ENCODE measurements around the gene EP300. TPM values are rescaled to one million over a fixed set of nuclear protein-coding genes. Genes with fewer than 3 reads are reported as not detected.
"Not testable (repeated sequence)": the region's sequence is repeated elsewhere in the genome, so short reads cannot be mapped to it uniquely, and the experiment has no call there.

The EP300 gene
- total RNA-seq, 3 donors from 2014 or later: 61.7 to 92.1 (median 88.1) TPM

GRCh38 chr22:41050883-41051282 lies 41.5 kb upstream of the EP300 start:
- DNase-seq (no peak), ATAC-seq (no peak)
- intact Hi-C loops (cut with DNase I, micrococcal nuclease): no loop called here
- TF ChIP-seq CTCF (IDR thresholded peaks at IDR 0.05): no peak
- Histone ChIP-seq H3K4me1 (ENCODE audit: low read depth) (no peaks in the 10 kb centered on the region), H3K36me3 (ENCODE audit: low read depth) (no peaks in the 10 kb centered on the region), H3K4me3 (no peak overlapping the region), H3K9me3 (no peaks in the 10 kb centered on the region)

DNA sequence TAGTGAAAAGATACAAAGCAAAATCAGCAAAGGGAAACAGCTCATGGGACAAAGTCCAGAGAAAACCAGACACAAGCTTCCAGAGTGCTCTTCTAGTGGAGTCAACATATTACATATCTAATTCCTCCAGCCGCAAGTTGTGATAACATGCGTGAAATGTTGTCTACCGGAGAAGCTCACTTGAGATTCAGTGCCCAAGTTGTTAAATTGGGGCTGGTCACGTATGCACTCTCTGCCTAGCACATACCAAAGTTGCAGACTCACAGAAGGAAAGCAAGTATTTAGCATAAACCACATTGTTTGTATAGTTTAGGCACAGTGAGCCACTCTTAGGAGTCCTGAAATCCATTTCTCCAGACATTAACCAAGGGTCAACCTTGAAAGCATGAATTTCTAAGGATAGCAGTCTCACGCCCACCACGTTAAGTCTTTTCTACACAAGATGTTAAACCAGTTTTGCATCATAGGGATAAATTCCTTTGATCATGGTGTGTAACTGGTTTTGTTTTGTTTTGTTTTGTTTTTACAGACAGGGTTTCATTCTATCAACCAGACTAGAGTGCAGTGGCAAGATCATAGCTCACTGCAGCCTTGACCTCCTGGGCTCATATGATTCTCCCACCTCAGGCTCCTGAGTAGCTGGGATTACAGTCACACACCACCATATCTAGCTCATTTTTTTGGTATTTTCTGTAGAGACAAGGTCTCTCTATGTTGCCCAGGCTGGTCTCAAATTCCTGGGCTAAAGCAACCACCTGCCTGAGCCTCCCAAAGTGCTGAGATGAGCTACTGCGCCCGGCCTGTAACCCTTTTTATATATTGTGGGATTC lies 39.5 kb upstream of the EP300 start:
- DNase-seq (no peak), ATAC-seq (no peak)
- no peaks in the 10 kb centered on the region for H3K36me3 ChIP-seq (ENCODE audit: low read depth)
- no peak overlapping the region for H3K4me3 ChIP-seq
- H3K4me1 ChIP-seq (ENCODE audit: low read depth): no peaks in the 10 kb centered on the region
- no peak for TF ChIP-seq CTCF (IDR thresholded peaks at IDR 0.05)
- H3K9me3 ChIP-seq: no peaks in the 10 kb centered on the region
- intact Hi-C loops (cut with DNase I, micrococcal nuclease): no loop called here

GRCh38 chr22:41057076-41057475 lies 35.3 kb upstream of the EP300 start:
- intact Hi-C loops (cut with DNase I, micrococcal nuclease): no loop called here
- DNase-seq: no peak
- Histone ChIP-seq H3K9me3 (no peaks in the 10 kb centered on the region), H3K36me3 (ENCODE audit: low read depth) (no peaks in the 10 kb centered on the region), H3K4me3 (no peak overlapping the region), H3K4me1 (ENCODE audit: low read depth) (no peaks in the 10 kb centered on the region)
- TF ChIP-seq CTCF (IDR thresholded peaks at IDR 0.05): no peak
- ATAC-seq: no peak

DNA sequence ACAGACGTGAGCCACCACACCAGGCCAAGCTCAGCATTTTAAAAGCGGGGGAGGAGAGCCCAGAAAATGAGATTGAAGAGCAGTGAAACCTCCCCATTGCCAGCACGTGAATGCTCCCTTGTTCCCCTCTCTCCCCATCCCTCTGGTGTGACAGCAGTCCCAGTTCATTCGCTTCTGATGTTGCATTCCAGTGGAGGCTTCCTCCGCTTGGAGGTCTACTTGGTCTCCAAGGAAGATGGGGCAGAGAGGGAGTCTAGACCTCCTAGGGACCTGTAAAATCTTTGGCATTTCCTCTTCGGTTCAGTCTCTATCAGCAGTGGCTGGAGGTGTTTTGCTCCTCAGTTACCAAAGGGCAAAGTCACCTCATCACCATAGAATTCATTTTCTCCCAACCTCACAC lies 30.2 kb upstream of the EP300 start:
- no peak for TF ChIP-seq CTCF (IDR thresholded peaks at IDR 0.05)
- no peak for DNase-seq
- H3K9me3 ChIP-seq: no peaks in the 10 kb centered on the region
- intact Hi-C loops (cut with DNase I, micrococcal nuclease): no loop called here
- no peaks in the 10 kb centered on the region for H3K4me1 ChIP-seq (ENCODE audit: low read depth)
- ATAC-seq: no peak
- H3K4me3 ChIP-seq: no peak overlapping the region
- H3K36me3 ChIP-seq (ENCODE audit: low read depth): no peaks in the 10 kb centered on the region

DNA sequence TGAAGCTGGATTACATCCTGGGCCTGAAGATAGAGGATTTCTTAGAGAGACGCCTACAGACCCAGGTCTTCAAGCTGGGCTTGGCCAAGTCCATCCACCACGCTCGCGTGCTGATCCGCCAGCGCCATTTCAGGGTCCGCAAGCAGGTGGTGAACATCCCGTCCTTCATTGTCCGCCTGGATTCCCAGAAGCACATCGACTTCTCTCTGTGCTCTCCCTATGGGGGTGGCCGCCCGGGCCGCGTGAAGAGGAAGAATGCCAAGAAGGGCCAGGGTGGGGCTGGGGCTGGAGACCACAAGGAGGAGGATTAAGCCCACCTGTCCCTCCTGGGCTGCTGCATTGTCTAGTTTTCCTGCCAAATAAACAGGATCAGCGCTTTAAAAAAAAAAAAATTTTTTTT lies 28.1 kb upstream of the EP300 start:
- H3K4me3 ChIP-seq; H3K36me3 ChIP-seq (ENCODE audit: low read depth); ATAC-seq; H3K9me3 ChIP-seq; DNase-seq; intact Hi-C loops (cut with DNase I, micrococcal nuclease); H3K4me1 ChIP-seq (ENCODE audit: low read depth): not testable (repeated sequence)

GRCh38 chr22:41066341-41066740 lies 26.1 kb upstream of the EP300 start:
- H3K36me3 ChIP-seq (ENCODE audit: low read depth); H3K4me1 ChIP-seq (ENCODE audit: low read depth); DNase-seq; H3K4me3 ChIP-seq; ATAC-seq; H3K9me3 ChIP-seq; intact Hi-C loops (cut with DNase I, micrococcal nuclease): not testable (repeated sequence)

GRCh38 chr22:41067968-41068367 lies 24.4 kb upstream of the EP300 start:
- intact Hi-C loops (cut with DNase I, micrococcal nuclease); H3K9me3 ChIP-seq; H3K36me3 ChIP-seq (ENCODE audit: low read depth); DNase-seq; ATAC-seq; H3K4me1 ChIP-seq (ENCODE audit: low read depth); H3K4me3 ChIP-seq: not testable (repeated sequence)

Measured in mucosa of descending colon (tissue), 3 donors.